ENCODE data around the gene NEK7. TPM values are rescaled to one million over a fixed set of nuclear protein-coding genes. Genes with fewer than 3 reads are reported as not detected.
A peak's percentile ranks its signal among the peaks of the same experiment; 100 is the strongest.

NEK7 gene
- total RNA-seq, 2 experiments from 2014 or later: 14.9 to 25.6 TPM

DNA sequence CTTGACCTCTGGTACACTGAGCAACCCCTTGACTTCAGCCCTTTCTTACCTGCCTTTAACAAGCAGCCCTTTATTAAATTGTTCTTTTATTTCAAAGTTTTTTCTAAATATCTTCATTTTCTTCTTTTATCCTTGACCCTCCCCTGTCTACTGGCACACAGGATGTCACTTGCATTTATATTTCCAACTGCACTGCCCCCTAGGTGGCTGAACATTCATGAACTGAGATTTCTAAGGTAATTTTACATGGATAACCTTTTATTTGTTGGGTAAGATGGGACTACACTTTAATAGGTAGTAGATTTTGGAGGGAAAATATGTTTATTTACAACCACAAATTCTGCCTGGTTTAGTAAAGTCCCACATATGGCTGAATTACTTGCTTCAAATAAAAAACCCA lies 193.7 kb downstream of the NEK7 start:
- Histone ChIP-seq H3K4me3 (ENCODE audit: low read depth, low read length, poor library complexity, severe bottlenecking) (no peak overlapping the region), H3K9me3 (ENCODE audit: low read length) (no peaks in the 10 kb centered on the region), H3K4me2 (ENCODE audit: low read length) (no peak overlapping the region), H4K20me1 (ENCODE audit: insufficient read depth, low read length) (no peaks in the 10 kb centered on the region), H3K79me2 (ENCODE audit: insufficient read depth, low read depth, low read length) (no peaks in the 10 kb centered on the region), H2AFZ (ENCODE audit: low read length) (no peak overlapping the region), H3K9me2 (ENCODE audit: insufficient read depth, low read length) (no peaks in the 10 kb centered on the region), H3K27ac (ENCODE audit: low read depth, low read length, poor library complexity, severe bottlenecking) (no peak overlapping the region), H3K4me1 (ENCODE audit: insufficient read depth, low read length, poor library complexity, severe bottlenecking) (no peaks in the 10 kb centered on the region), H3K36me3 (ENCODE audit: insufficient read depth, low read length) (no peaks in the 10 kb centered on the region)
- DNase-seq (ENCODE audit: low spot score): peak; percentile 4
- POLR2A ChIA-PET: no interaction called here
- no peak for TF ChIP-seq EZH2phosphoT487 (IDR thresholded peaks at IDR 0.05; ENCODE audit: borderline replicate concordance, low read depth, low read length)
- TF ChIP-seq, protein P1, sequence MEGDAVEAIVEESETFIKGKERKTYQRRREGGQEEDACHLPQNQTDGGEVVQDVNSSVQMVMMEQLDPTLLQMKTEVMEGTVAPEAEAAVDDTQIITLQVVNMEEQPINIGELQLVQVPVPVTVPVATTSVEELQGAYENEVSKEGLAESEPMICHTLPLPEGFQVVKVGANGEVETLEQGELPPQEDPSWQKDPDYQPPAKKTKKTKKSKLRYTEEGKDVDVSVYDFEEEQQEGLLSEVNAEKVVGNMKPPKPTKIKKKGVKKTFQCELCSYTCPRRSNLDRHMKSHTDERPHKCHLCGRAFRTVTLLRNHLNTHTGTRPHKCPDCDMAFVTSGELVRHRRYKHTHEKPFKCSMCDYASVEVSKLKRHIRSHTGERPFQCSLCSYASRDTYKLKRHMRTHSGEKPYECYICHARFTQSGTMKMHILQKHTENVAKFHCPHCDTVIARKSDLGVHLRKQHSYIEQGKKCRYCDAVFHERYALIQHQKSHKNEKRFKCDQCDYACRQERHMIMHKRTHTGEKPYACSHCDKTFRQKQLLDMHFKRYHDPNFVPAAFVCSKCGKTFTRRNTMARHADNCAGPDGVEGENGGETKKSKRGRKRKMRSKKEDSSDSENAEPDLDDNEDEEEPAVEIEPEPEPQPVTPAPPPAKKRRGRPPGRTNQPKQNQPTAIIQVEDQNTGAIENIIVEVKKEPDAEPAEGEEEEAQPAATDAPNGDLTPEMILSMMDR (conservative IDR thresholded peaks at IDR 0.05; ENCODE audit: low read length): peak; percentile 63; the same call in 1 of the 2 replicates
- no TSS peak for BruUV-seq (replicated peaks)
- intact Hi-C loops (cut with micrococcal nuclease; ENCODE audit: unreplicated experiment): loop anchor here (10.0 kb wide), 1 partner anchor 334 kb away; no protein-coding TSS in a partner anchor
- CTCF ChIA-PET (ENCODE audit: unreplicated experiment): no interaction called here

DNA sequence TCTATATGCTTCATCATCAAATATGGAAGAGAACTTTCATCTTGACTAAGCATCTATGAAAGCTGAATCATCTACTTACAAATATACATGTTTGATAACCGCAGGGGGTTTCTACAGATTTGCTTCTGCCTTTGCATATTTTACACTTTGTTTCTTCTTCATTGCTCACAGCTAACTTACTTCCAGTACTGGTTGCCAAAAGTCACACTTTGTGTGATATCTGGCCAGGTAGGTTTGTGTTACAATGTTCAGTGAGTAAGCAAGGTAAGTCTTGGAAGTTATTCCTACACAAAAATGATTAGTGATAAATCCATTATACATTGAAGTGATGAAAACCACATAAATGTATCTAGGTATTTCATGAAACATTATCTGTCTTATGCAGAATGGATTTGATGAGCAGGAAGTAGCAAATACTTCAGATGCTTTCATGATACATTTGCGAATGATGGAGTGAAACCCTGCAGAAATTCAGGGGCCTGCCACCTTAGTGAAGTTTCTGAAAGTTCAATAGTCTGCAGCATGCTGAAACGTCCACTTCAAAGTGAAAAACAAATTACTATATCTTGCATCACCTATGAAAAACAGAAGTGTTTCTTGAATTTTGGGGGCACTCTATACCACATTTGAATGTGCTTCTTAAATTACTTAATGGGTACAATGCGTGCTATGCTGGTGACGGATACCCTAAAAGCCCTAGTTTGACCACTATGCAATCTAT lies 196.3 kb downstream of the NEK7 start:
- CTCF ChIA-PET (ENCODE audit: unreplicated experiment): no interaction called here

More for the DNA sequence above, 196.3 kb downstream of the NEK7 start:
- Histone ChIP-seq H3K4me3 (ENCODE audit: low read depth, low read length, poor library complexity, severe bottlenecking) (no peak overlapping the region), H2AFZ (ENCODE audit: low read length) (no peak overlapping the region), H3K79me2 (ENCODE audit: insufficient read depth, low read depth, low read length) (no peaks in the 10 kb centered on the region), H3K27ac (ENCODE audit: low read depth, low read length, poor library complexity, severe bottlenecking) (no peak overlapping the region), H3K9me2 (ENCODE audit: insufficient read depth, low read length) (no peaks in the 10 kb centered on the region), H3K4me1 (ENCODE audit: insufficient read depth, low read length, poor library complexity, severe bottlenecking) (no peaks in the 10 kb centered on the region), H3K36me3 (ENCODE audit: insufficient read depth, low read length) (no peaks in the 10 kb centered on the region), H3K4me2 (ENCODE audit: low read length) (no peak overlapping the region), H4K20me1 (ENCODE audit: insufficient read depth, low read length) (no peaks in the 10 kb centered on the region), H3K9me3 (ENCODE audit: low read length) (no peaks in the 10 kb centered on the region)
- POLR2A ChIA-PET: no interaction called here
- BruUV-seq (replicated peaks): no TSS peak
- intact Hi-C loops (cut with micrococcal nuclease; ENCODE audit: unreplicated experiment): loop anchor here (10.0 kb wide), 1 partner anchor 332 kb away; no protein-coding TSS in a partner anchor
- TF ChIP-seq, protein P1 (conservative IDR thresholded peaks at IDR 0.05; ENCODE audit: low read length): no peak
- DNase-seq (ENCODE audit: low spot score): no peak

All from OCI-LY7 (cell line).